HG02981 (cell line): Measurements from ENCODE around the gene ANKRD63.

Source experiments
- ATAC-seq: cut with Tn5 transposase; IDR thresholded peaks from one replicate; pipeline ENCODE4 v1.9.1; 2021; ENCODE audit warnings: mild to moderate bottlenecking, moderate library complexity; ENCODE audit not compliant: unreplicated experiment

The ANKRD63 gene

GRCh38 chr15:40245666-40246450 lies 37.0 kb downstream of the ANKRD63 start:
- no peak for ATAC-seq

DNA sequence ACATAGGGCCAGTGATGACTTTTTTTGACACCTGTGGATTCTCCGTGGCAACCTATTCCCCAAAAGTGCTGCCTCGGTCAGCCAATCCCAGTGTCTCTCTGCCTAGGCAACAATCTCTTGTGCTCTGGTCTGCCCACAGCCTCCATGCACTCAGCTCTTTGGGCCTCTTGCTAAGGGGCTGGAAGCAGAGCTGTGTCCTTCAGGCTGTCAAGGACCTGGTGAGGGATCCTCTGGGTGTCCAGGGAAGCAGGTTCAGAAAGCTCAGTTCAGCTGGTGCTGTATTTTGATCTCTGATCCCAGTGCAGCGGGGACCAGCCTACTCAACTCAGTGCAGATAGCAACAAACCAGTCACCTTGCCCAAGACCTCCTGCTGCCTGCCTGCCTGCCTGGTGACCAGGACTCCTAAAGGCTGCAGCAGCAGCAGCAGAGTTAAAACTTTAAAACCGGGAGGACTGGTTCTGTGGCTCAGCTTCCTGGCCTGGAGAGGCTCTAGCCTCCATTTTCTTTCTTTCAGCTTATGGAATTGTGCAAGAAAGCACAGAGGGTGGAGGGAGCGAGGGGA lies 37.8 kb downstream of the ANKRD63 start:
- ATAC-seq, result no peak

DNA sequence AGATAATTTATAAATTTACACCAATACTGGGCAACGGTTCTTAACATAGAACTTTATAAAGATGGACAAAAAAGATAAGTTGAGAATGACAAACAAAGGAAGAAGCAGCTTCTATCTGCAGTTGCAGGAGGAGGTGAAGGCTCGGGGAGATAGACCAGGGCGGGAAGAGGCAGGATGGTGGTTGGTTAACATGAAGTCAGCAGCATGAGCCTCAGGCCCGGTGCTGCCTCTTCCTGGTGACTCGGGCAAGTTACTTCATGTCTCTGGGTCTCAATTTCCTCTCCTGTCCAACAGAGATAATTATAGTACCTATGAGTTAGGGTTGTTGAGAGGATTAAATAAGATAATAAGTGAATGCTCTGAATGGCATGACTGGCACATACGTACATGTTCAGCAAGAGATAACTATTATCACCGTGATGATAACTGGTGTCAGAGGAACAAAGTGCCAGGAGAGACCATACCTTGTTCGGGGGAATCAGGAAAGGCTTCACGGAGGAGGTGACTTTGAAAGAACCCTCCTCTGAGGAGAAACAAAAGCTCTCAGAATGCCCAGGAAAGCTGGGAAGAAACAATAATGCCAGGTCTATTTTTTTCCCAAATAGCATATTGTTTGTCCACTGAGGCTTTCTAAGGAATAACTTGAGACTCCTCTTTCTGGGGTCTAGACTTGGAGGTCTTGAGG lies 39.6 kb downstream of the ANKRD63 start:
- no peak for ATAC-seq

DNA sequence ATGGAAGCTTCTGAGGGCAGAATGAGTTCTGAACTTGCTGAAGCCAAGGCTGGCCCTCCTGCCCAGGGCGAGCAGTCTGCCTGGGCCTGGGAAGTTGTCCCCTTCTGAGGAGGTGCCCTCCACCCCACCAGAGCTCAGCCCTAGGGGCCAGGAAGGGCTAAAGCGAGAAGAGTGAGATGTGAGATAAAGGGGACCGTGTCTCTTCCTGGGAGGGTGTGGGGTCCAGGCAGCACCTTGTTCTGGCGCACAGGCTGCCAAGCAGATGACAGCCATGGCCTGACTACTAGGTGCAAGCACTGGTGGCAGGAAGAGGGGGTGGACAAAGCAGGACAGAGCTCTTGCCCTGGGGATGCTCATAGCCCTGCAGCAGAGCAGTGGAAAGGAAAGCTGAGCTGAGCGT lies 40.3 kb downstream of the ANKRD63 start:
- no peak for ATAC-seq

DNA sequence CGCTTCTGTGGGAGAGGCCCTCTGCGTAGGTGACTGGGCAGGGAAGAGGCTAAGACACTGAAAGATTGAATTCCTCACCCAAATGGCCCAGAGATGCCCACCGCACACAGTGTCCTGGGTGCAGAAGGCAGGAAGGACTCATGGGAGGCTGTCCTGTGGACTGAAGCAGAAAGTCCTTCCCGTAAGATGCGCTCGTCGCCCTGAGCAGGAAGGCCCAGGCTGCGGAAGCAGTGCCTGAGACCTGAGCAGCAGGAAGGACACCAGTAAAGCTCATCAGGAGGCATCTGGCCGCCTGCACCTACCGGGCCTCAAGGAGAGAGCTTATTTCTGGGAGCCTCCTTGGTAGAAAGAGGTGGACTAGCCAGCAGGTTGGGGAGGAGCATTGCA lies 40.7 kb downstream of the ANKRD63 start:
- no peak for ATAC-seq

GRCh38 chr15:40241269-40242212 lies 41.3 kb downstream of the ANKRD63 start:
- no peak for ATAC-seq

- no peak for ATAC-seq
Observed at GRCh38 chr15:40240619-40241221, 42.1 kb downstream of the ANKRD63 start.

DNA sequence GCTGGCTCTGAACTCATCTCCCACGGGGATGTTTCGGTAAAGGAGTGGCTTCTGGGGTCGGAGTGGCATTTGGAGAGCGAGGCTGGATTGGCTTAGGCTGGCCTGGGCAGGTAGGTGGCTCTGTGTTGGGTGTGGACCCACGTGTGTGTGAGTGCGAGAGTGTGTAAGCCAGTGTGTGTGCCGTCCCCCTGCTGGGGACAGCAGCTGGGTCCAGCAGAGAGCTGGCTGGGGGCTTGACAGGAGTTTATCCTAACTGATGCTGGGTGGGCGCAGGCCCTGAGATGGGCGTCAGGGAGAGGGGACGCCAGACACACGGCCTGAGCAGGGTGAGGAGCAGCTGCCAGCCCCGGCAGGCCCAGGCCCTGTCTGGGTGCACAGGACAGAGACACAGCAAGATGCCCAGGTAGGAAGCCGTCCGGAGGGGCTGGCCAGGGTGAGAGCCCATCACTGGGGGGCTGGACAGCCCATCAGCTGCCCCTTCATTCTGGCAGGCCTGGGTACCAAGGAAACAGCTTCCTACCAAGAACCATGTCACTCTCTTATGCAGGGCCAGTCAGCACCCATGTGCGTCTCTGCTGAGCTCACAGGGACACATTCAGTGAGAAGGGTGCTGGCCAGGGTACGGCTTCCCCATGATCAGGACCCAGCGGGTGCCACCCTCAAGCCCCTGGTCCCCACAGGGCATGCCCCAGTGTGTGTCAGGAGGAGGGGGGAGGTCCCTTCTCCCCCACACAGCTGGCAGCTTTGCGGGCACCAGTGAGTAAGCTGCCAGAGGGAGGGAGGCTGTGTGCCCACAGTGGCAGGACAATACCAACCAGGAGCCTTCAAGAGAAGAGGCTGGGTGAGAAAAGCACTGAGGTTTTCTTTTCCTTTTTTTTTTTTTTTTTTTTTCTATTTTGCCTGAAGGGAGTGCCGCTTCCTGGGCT lies 42.9 kb downstream of the ANKRD63 start:
- ATAC-seq, result no peak

- ATAC-seq, result no peak
Observed at GRCh38 chr15:40239404-40239692, 43.5 kb downstream of the ANKRD63 start.

GRCh38 chr15:40238532-40239403 lies 44.1 kb downstream of the ANKRD63 start, which contains the start of gene PAK6:
PAK6 (plus strand) TSS chr15:40239063; CDS start chr15:40264786, 25,723 bp downstream.
- ATAC-seq, result no peak

- no peak for ATAC-seq
Observed at GRCh38 chr15:40235201-40235885, 47.5 kb downstream of the ANKRD63 start.

GRCh38 chr15:40234783-40235182 lies 48.1 kb downstream of the ANKRD63 start:
- no peak for ATAC-seq

DNA sequence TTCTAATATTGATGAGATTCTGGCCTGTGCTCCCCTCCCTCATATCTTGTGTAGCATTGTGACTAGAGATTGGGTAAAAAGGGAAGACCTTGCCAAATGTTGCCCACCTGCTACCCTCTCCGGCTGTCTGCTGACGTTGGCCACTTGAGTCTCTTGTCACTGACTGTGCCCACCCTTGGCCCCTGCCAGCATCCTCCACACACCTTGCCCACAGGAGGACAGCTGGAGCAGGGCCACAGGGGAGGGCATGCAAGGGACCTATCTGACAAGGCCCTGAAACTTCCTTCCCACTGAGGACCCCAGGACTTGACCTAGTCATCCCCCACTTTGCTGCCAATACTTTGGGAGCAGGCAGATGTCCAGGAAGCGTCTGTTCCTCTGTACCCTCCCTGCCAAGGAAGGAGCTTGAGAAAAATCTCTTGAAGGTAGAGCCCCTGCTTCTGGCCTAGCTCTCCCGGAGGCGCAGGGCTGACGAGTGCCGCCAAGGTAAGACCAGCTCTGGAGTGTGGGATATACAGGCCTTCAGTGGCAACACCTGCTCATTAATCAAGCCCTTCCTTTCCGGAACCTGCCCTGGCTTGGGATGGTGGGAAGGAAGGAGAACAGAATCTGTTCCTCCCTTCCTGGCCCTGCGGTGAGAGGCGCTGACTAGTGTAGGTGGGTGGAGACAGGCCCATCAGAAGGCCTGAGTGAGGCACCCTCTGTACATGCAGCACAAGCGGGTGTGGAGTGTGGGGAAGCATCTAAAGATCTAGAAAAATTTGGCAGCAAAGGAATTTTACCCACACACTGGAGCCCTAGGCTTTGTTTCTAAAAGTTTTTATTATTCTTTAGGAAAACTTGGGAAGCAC lies 48.9 kb downstream of the ANKRD63 start:
- ATAC-seq, result no peak

DNA sequence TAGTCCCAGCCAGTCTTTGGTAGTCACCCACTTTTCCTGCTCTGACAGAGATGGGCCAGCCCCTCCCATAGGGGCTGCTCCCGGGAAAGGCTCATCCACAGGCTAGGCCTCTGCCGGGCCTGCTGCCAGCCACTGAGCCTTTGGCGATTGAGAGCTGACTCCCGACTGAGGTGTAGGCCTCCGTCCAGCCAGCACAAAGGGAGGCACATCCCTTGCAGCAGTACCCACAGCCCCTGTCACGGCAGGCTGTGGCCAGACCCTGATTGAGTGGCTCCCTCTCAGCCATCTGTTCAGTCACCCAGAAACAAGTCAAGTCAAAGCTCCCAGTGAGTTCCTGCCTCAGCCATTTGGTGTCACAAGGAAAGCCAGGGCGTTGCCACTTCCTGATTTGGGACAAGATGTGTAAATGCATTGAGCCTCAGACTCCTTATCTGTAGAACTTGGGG lies 50.2 kb downstream of the ANKRD63 start:
- ATAC-seq, result no peak
